MM.1S (cell line): Measurements from ENCODE around the gene CD74.
A peak's percentile ranks its signal among the peaks of the same experiment; 100 is the strongest.

ENCODE experiments used
- DNase-seq: peaks from one replicate; pipeline ENCODE4 v3.0.0-alpha.2; 2015
- H2AFZ ChIP-seq: fragments of 300-600 bp; sonication (generic); 2 replicates; pipeline ENCODE4 v1.6.0; 2016; ENCODE audit warnings: antibody characterized with exemption, low read length
- H3F3A ChIP-seq: fragments of 300-600 bp; sonication (generic); 2 replicates; pipeline ENCODE4 v1.6.1; 2016; ENCODE audit warnings: mild to moderate bottlenecking, antibody characterized with exemption, low read length, moderate library complexity, mixed read lengths; ENCODE audit not compliant: insufficient read depth
- H3K27ac ChIP-seq: fragments of 300-600 bp; sonication (generic); 2 replicates; pipeline ENCODE4 v1.5.1; 2016; ENCODE audit warnings: mild to moderate bottlenecking, low read length
- H3K27me3 ChIP-seq: fragments of 300-600 bp; sonication (generic); replicated peaks from 2 replicates; pipeline ENCODE4 v1.6.0; 2016; ENCODE audit warnings: low read length; ENCODE audit not compliant: insufficient read depth
- H3K36me3 ChIP-seq: fragments of 300-600 bp; sonication (generic); replicated peaks from 2 replicates; pipeline ENCODE4 v1.6.1; 2016; ENCODE audit warnings: mild to moderate bottlenecking, low read length, mixed read lengths; ENCODE audit not compliant: insufficient read depth
- H3K4me1 ChIP-seq: fragments of 300-600 bp; sonication (generic); 2 replicates; pipeline ENCODE4 v1.6.1; 2016; ENCODE audit warnings: low read length, mixed read lengths
- H3K4me2 ChIP-seq: fragments of 300-600 bp; sonication (generic); 2 replicates; pipeline ENCODE4 v1.6.0; 2016; ENCODE audit warnings: low read depth, low read length
- H3K4me3 ChIP-seq: fragments of 300-600 bp; sonication (generic); 2 replicates; pipeline ENCODE4 v1.5.1; 2016; ENCODE audit warnings: low read length, mixed read lengths
- H3K79me2 ChIP-seq: fragments of 300-600 bp; sonication (generic); 2 replicates; pipeline ENCODE4 v1.6.1; 2016; ENCODE audit warnings: mixed run types, low read length, mixed read lengths
- H3K9ac ChIP-seq: fragments of 300-600 bp; sonication (generic); 2 replicates; pipeline ENCODE4 v1.6.1; 2016; ENCODE audit warnings: low read length, mixed read lengths
- H3K9me2 ChIP-seq: fragments of 300-600 bp; sonication (generic); replicated peaks from 2 replicates; pipeline ENCODE4 v1.6.1; 2016; ENCODE audit warnings: mild to moderate bottlenecking, low read length, mixed read lengths; ENCODE audit not compliant: insufficient read depth
- H3K9me3 ChIP-seq: fragments of 300-600 bp; sonication (generic); replicated peaks from 2 replicates; pipeline ENCODE4 v1.6.1; 2016; ENCODE audit warnings: mild to moderate bottlenecking, low read length, mixed read lengths; ENCODE audit not compliant: insufficient read depth
- H4K20me1 ChIP-seq: fragments of 300-600 bp; sonication (generic); 2 replicates; pipeline ENCODE4 v1.6.1; 2016; ENCODE audit warnings: mild to moderate bottlenecking, low read length, moderate library complexity, mixed read lengths; ENCODE audit not compliant: insufficient read depth
- CTCF ChIP-seq: fragments of 300-600 bp; sonication (generic); IDR thresholded peaks from 2 replicates; pipeline ENCODE4 v1.5.1; 2016; ENCODE audit warnings: antibody characterized with exemption, low read length, mixed read lengths
- EZH2 ChIP-seq: fragments of 300-600 bp; sonication (generic); optimal IDR thresholded peaks from 2 replicates; pipeline ENCODE3; 2017; ENCODE audit warnings: low read depth, mild to moderate bottlenecking, antibody characterized with exemption, low read length, mixed read lengths
- EZH2phosphoT487 ChIP-seq: fragments of 300-600 bp; sonication (generic); IDR thresholded peaks from 2 replicates; pipeline ENCODE4 v1.6.1; 2018; ENCODE audit warnings: antibody characterized with exemption, low read length

The CD74 gene

GRCh38 chr5:150411245-150411979 lies 1.3 kb downstream of the CD74 start:
- H3K4me3 ChIP-seq, result peak overlapping the region; percentile 89
- no peaks in the 10 kb centered on the region for H3K9me2 ChIP-seq
- H4K20me1 ChIP-seq, result 0 out of 2 replicates have a peak, but pooled peaks cover 4% of the 10 kb centered on the region
- TF ChIP-seq EZH2 (no peak), CTCF (no peak)
- peak overlapping the region; percentile 93 for H3K27ac ChIP-seq
- DNase-seq, result peak; percentile 85
- H3K9me3 ChIP-seq, result no peaks in the 10 kb centered on the region
- peaks cover 21% of the 10 kb centered on the region for H3F3A ChIP-seq
- H3K36me3 ChIP-seq, result peaks cover 4% of the 10 kb centered on the region
- peak overlapping the region; percentile 95 for H3K9ac ChIP-seq
- H3K79me2 ChIP-seq, result peaks cover 62% of the 10 kb centered on the region
- H3K4me2 ChIP-seq, result peak overlapping the region; percentile 94
- no peak overlapping the region for H2AFZ ChIP-seq
- H3K4me1 ChIP-seq, result peaks cover 20% of the 10 kb centered on the region
- H3K27me3 ChIP-seq, result no peaks in the 10 kb centered on the region

GRCh38 chr5:150410524-150411244 lies 2.0 kb downstream of the CD74 start:
- Histone ChIP-seq H3K79me2 (peaks cover 63% of the 10 kb centered on the region), H3K9ac (peak overlapping the region; percentile 95), H3K4me2 (peak overlapping the region; percentile 94), H3K4me1 (peaks cover 20% of the 10 kb centered on the region), H3K9me2 (no peaks in the 10 kb centered on the region), H3K27me3 (no peaks in the 10 kb centered on the region), H3K27ac (peak overlapping the region; percentile 93), H2AFZ (no peak overlapping the region), H3K36me3 (peaks cover 4% of the 10 kb centered on the region), H4K20me1 (0 out of 2 replicates have a peak, but pooled peaks cover 4% of the 10 kb centered on the region), H3K4me3 (peak overlapping the region; percentile 89), H3F3A (peaks cover 21% of the 10 kb centered on the region), H3K9me3 (no peaks in the 10 kb centered on the region)
- peak; percentile 80 for DNase-seq
- TF ChIP-seq EZH2 (no peak), CTCF (no peak), EZH2phosphoT487 (no peak)

GRCh38 chr5:150409638-150410523 lies 2.8 kb downstream of the CD74 start:
- Histone ChIP-seq H3K79me2 (peaks cover 68% of the 10 kb centered on the region), H3K4me2 (peak overlapping the region; percentile 94), H3F3A (peaks cover 21% of the 10 kb centered on the region), H4K20me1 (0 out of 2 replicates have a peak, but pooled peaks cover 4% of the 10 kb centered on the region), H2AFZ (no peak overlapping the region), H3K9ac (peak overlapping the region; percentile 95), H3K27me3 (no peaks in the 10 kb centered on the region), H3K9me3 (no peaks in the 10 kb centered on the region), H3K27ac (peak overlapping the region; percentile 93), H3K36me3 (peaks cover 4% of the 10 kb centered on the region), H3K9me2 (no peaks in the 10 kb centered on the region), H3K4me1 (peaks cover 20% of the 10 kb centered on the region), H3K4me3 (peak overlapping the region; percentile 89)
- TF ChIP-seq EZH2phosphoT487 (no peak), EZH2 (no peak), CTCF (no peak)
- DNase-seq, result peak; percentile 70
